ENCODE measurements around the gene GCNT1. TPM values are rescaled to one million over a fixed set of nuclear protein-coding genes. Genes with fewer than 3 reads are reported as not detected.

GCNT1 gene
- 8.1 and 55.2 TPM in 2 replicates for total RNA-seq

GRCh38 chr9:76458903-76459693 lies at the start of gene GCNT1:
Gene GCNT1, plus strand, starts transcription at chr9:76459182. Its CDS starts 43,200 bp downstream, at chr9:76502382.

Other genes starting within 250 kb of the GCNT1 start
- gene RFK, start 64.8 kb upstream of the GCNT1 start, total RNA-seq: 44.2 and 64.6 TPM in 2 replicates

All from epithelial cell of umbilical artery (primary cell).